Retinal pigment epithelial cell (primary cell): ENCODE results near the gene GNLY.

Source experiments
- DNase-seq: peaks from one replicate; pipeline ENCODE4 v3.0.0-alpha.2; 2010; ENCODE audit warnings: low read depth
- H3K4me3 ChIP-seq: 2 replicates; pipeline ENCODE4 v1.5.1; 2011; ENCODE audit warnings: mild to moderate bottlenecking, low read length, control low read depth, moderate library complexity
- TF ChIP-seq, protein P1 (sequence below): conservative IDR thresholded peaks from 2 replicates; pipeline ENCODE4 v1.5.1; 2011; ENCODE audit warnings: low read depth, low read length, control low read depth, inconsistent platforms

GNLY gene

DNA sequence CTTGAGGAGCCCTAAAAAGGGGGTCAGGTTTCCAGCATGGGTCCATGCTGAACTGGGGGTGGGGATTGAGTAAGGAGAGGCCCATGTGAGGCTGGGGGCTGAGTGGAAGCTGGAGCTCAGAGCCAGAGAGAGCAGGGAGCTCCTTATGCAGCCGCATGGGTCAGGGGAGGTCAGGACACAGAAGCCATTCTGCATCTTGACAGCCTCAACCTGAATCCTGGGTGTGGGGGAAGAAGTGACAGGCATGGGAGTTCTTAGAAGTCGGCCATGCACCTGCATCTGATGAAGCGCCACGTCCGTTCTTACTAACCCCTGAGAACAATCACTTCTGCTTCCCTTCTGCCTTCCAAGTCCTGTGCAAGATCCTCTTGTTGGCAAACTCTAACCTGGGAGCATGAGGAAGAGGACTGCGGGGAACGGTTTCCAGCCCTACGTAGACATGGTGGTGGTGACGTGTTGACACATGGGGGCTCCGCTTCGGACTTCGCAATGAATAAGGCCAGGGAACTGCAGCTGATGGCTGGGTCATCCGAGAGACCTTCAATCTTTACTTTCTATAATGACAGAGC, 22.3 kb downstream of the GNLY start:
- no peak for DNase-seq
- no peak overlapping the region for H3K4me3 ChIP-seq
- TF ChIP-seq, protein P1, sequence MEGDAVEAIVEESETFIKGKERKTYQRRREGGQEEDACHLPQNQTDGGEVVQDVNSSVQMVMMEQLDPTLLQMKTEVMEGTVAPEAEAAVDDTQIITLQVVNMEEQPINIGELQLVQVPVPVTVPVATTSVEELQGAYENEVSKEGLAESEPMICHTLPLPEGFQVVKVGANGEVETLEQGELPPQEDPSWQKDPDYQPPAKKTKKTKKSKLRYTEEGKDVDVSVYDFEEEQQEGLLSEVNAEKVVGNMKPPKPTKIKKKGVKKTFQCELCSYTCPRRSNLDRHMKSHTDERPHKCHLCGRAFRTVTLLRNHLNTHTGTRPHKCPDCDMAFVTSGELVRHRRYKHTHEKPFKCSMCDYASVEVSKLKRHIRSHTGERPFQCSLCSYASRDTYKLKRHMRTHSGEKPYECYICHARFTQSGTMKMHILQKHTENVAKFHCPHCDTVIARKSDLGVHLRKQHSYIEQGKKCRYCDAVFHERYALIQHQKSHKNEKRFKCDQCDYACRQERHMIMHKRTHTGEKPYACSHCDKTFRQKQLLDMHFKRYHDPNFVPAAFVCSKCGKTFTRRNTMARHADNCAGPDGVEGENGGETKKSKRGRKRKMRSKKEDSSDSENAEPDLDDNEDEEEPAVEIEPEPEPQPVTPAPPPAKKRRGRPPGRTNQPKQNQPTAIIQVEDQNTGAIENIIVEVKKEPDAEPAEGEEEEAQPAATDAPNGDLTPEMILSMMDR: no peak

DNA sequence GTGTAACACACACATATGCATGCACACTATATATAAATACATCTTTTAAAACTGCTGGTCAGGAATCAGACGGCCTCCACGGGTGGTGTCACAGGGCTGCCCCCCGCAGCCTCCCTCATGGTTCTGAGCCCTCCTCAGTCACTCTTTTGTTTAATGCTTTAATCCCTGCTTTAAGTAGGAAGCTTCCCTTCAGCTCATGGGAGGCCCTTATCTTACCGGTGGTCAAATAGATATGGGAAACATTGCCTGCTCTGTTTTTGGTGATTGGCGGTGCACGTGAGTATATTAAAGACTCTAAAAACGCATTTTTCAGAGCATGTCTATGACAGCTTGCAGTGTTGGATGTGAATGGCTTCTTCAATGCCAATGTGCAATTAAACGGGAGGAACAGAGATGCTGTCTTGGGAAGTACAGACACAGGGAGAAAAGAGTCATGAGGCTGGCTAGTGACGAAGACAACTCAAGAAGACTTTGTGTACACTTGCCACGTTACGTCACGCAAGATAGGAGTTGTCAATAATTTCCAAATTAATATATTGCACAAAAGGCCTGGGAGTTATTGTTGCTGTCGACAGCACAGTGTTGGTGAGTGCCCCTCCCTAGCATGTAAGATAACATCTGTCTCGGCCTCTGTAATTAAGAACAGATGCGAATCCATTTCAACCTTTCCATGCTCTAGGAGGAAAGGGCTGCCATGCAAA, 23.3 kb downstream of the GNLY start:
- no peak for DNase-seq
- no peak overlapping the region for H3K4me3 ChIP-seq
- TF ChIP-seq, protein P1: no peak

DNA sequence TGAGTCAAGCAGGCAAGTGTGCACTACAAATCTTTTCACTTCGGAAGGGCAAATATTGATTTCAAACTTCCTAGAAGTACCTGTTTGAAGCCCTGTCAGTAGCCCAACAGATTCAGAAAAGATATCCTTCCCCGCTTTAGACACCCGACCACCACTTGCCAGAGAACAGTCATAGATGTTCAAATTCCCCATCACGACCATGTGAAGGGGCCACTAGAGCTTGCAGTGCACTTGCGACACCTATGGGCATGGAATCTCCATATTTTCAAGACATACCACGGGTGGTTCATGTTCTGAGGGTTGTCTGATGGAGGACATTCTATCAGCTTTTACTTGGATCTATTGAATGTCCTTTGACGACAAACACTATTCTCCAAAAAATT, 23.8 kb downstream of the GNLY start:
- TF ChIP-seq, protein P1: no peak
- no peak overlapping the region for H3K4me3 ChIP-seq
- DNase-seq: no peak

DNA sequence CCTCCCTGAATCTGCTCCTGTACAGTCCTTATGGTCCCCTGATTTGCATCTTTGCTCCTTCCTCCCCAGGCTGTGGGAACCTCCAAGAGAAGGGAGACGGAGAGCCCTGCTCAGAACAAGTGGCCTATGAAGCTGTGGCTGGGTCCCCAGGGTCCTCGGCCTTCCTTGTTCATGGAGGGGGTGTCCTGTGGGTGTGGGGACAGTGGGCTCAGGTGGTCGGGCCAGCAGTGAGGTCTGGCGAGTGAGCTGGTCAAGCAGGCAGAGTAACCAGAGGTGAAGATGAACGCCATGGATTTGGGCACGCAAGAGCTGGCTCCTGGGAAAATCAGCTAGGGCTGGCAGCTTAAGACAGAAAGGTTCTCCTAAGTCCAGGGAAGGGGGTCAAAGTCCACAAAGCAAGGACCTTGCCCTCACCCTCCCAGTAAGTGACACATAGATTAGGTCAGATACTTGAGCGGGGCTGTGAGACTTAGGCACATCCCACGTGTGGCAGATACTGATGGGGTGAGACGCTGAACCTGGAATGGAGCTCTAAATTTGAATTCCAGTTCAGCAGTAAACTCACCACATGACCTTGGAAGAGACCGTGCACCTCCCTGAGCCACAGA, 24.8 kb downstream of the GNLY start:
- TF ChIP-seq, protein P1: no peak
- no peak for DNase-seq
- no peak overlapping the region for H3K4me3 ChIP-seq

DNA sequence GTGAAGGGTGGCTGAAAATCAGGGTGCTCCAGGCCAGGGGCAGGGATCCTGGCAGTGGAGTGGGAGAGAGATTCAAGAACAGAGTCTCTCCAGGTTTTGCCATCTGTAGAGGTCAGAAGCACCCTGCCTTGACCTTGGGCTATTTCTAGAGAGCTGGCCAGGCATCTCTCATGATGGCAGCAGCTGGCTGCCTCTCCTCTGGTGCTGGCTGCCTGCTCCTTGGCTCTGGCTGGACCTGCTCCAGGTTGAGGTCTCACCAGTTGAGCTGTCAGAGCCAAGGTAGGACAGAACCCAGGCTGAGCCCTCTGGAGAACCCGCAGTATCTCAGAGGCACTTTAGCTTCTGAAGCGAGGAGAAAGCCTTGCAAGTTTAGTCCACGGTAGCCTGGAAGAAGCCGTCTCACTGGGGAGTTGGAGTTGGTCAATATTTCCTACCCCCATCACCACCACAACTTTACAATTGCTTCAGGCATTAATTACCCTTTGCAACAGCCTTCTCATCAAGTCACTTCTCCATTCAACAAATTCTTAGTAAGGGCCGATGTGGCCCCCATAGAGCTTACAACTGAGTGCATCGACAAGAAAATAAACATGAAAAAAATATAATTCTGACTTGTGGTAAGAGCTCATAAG, 25.6 kb downstream of the GNLY start:
- TF ChIP-seq, protein P1: no peak
- no peak for DNase-seq
- H3K4me3 ChIP-seq: no peak overlapping the region

DNA sequence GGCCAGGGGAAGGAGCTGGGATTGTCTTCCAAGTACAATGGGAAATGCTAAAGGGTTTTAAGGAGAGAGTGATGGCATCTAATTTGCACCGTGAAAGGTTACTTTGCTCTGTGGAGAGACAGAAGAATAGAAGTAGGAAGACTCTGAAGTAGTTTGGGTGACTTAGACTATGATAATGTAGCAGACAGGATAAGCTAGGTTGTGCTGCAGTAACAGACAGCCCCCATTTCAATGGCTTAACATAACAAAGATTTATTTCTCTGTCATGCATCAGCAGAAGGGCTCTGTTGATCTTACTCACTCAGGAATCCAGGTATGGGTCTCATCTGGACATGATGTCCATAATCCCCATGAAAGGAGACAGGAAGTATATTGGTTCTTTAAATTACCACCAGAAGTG, 26.4 kb downstream of the GNLY start:
- no peak overlapping the region for H3K4me3 ChIP-seq
- no peak for DNase-seq
- TF ChIP-seq, protein P1: no peak
